Esophagus squamous epithelium (tissue), 4 donors: Measurements from ENCODE around the gene KLHL35.

Experiments used
- CTCF ChIP-seq, 6 experiments: fragments of 450-650 bp in 4 of 6; fragments of 200-600 bp in 2 of 6; sonication (generic) in 2 of 6; IDR thresholded peaks; one replicate each; pipeline ENCODE4 v1.5.1; 2016 to 2019; ENCODE audit warnings: antibody characterized with exemption in 6 of 6, mild to moderate bottlenecking in 4 of 6, moderate library complexity in 4 of 6
- POLR2A ChIP-seq, 4 donors: fragments of 450-650 bp; IDR thresholded peaks; one replicate each; pipeline ENCODE4 v1.6.1; 2017; ENCODE audit warnings: antibody characterized with exemption in 4 of 4, mild to moderate bottlenecking in 4 of 4, moderate library complexity in 3 of 4

GRCh38 chr11:75443043-75443442, 10.0 kb upstream of the KLHL35 start:
- TF ChIP-seq POLR2A (IDR thresholded peaks at IDR 0.05) (no peak), CTCF (IDR thresholded peaks at IDR 0.05) (no peak)
